ENCODE results near the gene CTU2.

Gene CTU2

DNA sequence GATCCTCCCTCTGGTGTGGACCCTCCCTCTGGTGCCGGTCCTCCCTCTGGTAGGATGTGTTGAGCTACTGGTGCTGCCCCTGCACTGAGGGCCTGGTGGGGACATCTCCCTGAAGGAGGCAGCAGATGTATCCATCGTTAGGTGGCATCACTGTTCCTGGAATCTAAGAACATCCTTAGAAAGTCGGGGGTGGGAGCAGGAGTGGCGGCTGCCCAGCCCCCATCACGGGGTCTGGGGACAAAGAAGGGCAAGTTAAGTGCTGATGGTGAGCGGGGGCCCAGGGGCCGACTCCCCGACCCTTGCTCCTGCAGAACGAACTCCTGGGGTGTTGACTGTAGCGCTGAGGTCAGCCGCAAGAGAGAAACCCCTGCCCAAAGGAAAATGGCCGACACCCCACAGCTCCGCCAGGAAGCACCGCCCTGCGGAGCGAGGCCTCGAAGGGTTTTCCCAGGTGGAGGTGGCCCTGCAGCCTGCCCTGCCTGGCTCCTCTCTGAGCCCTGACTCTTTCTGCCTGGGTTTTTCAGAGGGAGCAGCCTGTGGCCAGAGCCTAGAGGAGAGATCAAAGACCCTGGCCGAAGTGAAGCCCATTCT is 5.5 kb downstream of the CTU2 start:
- H3K36me3 ChIP-seq (ENCODE audit: insufficient read depth, low read length): peaks cover 3% of the 10 kb centered on the region; the same call in 1 of the 2 replicates
- no peaks in the 10 kb centered on the region for H3K9me3 ChIP-seq (ENCODE audit: control insufficient read depth, insufficient read depth, low read length)
- H3K4me1 ChIP-seq (ENCODE audit: insufficient read depth, low read length): no peaks in the 10 kb centered on the region
- no peak overlapping the region for H3K9ac ChIP-seq (ENCODE audit: low read depth, low read length)

DNA sequence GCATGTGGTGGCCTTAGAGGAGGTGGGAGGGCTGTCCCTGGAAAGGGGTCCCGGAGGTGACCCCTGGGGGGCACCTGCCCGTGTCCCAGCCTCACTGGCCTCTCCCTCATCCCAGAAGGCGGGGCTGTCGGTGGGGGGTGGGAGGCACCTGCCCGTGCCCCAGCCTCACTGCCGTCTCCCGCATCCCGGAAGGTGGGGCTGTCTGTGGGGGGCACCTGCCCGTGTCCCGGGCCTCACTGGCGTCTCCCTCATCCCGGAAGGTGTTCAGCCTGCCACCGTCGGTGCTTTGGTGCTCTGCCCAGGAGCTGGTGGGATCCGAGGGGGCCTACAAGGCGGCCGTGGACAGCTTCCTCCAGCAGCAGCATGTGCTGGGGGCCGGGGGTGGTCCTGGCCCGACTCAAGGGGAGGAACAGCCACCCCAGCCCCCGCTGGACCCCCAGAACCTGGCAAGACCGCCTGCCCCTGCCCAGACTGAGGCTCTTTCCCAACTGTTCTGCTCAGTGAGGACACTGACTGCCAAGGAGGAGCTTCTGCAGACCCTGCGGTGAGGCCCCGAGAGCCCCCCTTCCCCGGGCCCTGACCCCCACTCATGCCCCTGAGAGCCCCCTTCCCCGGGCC is 6.2 kb downstream of the CTU2 start:
- no peak overlapping the region for H3K9ac ChIP-seq (ENCODE audit: low read depth, low read length)
- H3K36me3 ChIP-seq (ENCODE audit: insufficient read depth, low read length): peaks cover 3% of the 10 kb centered on the region; the same call in 1 of the 2 replicates
- no peaks in the 10 kb centered on the region for H3K9me3 ChIP-seq (ENCODE audit: control insufficient read depth, insufficient read depth, low read length)
- no peaks in the 10 kb centered on the region for H3K4me1 ChIP-seq (ENCODE audit: insufficient read depth, low read length)

DNA sequence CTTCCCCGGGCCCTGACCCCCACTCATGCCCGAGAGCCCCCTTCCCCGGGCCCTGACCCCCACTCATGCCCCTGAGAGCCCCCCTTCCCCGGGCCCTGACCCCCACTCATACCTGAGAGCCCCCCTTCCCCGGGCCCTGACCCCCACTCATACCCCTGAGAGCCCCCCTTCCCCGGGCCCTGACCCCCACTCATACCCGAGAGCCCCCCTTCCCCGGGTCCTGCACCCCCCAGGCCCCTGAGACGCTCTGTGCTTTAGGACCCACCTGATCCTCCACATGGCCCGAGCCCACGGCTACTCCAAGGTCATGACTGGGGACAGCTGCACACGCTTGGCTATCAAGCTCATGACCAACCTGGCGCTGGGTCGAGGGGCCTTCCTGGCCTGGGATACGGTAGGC is 6.8 kb downstream of the CTU2 start:
- H3K36me3 ChIP-seq (ENCODE audit: insufficient read depth, low read length): peaks cover 3% of the 10 kb centered on the region; the same call in 1 of the 2 replicates
- H3K9me3 ChIP-seq (ENCODE audit: control insufficient read depth, insufficient read depth, low read length): no peaks in the 10 kb centered on the region
- no peaks in the 10 kb centered on the region for H3K4me1 ChIP-seq (ENCODE audit: insufficient read depth, low read length)
- no peak overlapping the region for H3K9ac ChIP-seq (ENCODE audit: low read depth, low read length)

DNA sequence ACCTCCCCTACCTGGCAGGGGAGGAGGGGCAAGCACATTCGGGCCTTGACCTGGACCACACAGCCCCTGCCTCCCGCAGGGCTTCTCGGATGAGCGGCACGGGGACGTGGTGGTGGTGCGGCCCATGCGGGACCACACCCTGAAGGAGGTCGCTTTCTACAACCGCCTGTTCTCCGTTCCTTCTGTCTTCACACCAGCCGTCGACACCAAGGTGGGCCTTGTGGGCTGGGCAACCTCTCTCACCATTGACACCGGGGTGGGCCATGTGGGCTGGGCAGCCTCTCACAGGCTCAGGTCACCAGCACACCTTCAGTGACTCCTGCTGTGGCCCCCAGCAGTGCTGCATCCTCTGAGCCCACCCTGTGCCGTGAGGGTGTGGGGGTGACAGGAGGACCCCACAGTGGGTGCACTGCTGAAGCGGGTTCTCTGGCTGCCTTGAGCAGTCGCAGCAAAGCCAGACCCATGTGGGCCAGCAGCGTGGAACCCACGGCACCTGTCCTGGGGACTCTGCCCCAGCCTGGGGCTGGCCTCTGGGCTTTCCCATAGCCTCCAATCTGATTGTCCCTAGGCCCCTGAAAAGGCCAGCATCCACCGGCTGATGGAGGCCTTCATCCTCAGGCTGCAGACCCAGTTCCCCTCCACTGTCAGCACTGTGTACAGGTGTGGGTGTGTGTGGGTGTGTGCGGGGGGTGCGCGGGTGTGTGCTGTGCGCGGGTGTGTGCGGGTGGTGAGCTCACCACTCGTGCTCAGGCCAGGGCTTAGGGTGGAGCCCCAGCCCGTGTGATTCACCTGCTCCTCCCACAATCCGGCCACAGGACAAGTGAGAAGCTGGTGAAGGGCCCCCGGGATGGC is 7.5 kb downstream of the CTU2 start:
- Histone ChIP-seq H3K36me3 (ENCODE audit: insufficient read depth, low read length) (peaks cover 3% of the 10 kb centered on the region; the same call in 1 of the 2 replicates), H3K4me1 (ENCODE audit: insufficient read depth, low read length) (no peaks in the 10 kb centered on the region), H3K9ac (ENCODE audit: low read depth, low read length) (no peak overlapping the region), H3K9me3 (ENCODE audit: control insufficient read depth, insufficient read depth, low read length) (no peaks in the 10 kb centered on the region)

GRCh38 chr16:88714420-88715302 is 8.4 kb downstream of the CTU2 start:
- Histone ChIP-seq H3K9me3 (ENCODE audit: control insufficient read depth, insufficient read depth, low read length) (no peaks in the 10 kb centered on the region), H3K36me3 (ENCODE audit: insufficient read depth, low read length) (peaks cover 3% of the 10 kb centered on the region; the same call in 1 of the 2 replicates), H3K4me1 (ENCODE audit: insufficient read depth, low read length) (no peaks in the 10 kb centered on the region), H3K9ac (ENCODE audit: low read depth, low read length) (no peak overlapping the region)

GRCh38 chr16:88715312-88716190 is 9.2 kb downstream of the CTU2 start:
- H3K9me3 ChIP-seq (ENCODE audit: control insufficient read depth, insufficient read depth, low read length): no peaks in the 10 kb centered on the region
- H3K4me1 ChIP-seq (ENCODE audit: insufficient read depth, low read length): no peaks in the 10 kb centered on the region
- H3K36me3 ChIP-seq (ENCODE audit: insufficient read depth, low read length): peaks cover 3% of the 10 kb centered on the region; the same call in 1 of the 2 replicates
- H3K9ac ChIP-seq (ENCODE audit: low read depth, low read length): no peak overlapping the region

- no peaks in the 10 kb centered on the region for H3K9me3 ChIP-seq (ENCODE audit: control insufficient read depth, insufficient read depth, low read length)
- no peaks in the 10 kb centered on the region for H3K4me1 ChIP-seq (ENCODE audit: insufficient read depth, low read length)
- peaks cover 3% of the 10 kb centered on the region; the same call in 1 of the 2 replicates for H3K36me3 ChIP-seq (ENCODE audit: insufficient read depth, low read length)
- no peak overlapping the region for H3K9ac ChIP-seq (ENCODE audit: low read depth, low read length)
Observed at GRCh38 chr16:88716201-88716600, 9.9 kb downstream of the CTU2 start.

- Histone ChIP-seq H3K4me1 (ENCODE audit: insufficient read depth, low read length) (no peaks in the 10 kb centered on the region), H3K9ac (ENCODE audit: low read depth, low read length) (no peak overlapping the region), H3K36me3 (ENCODE audit: insufficient read depth, low read length) (peaks cover 3% of the 10 kb centered on the region; the same call in 1 of the 2 replicates)
Observed at GRCh38 chr16:88716601-88717001, 10.3 kb downstream of the CTU2 start.

GRCh38 chr16:88718178-88718577 is 11.9 kb downstream of the CTU2 start:
- H3K36me3 ChIP-seq (ENCODE audit: insufficient read depth, low read length): peaks cover 3% of the 10 kb centered on the region; the same call in 1 of the 2 replicates
- no peak overlapping the region for H3K9ac ChIP-seq (ENCODE audit: low read depth, low read length)
- no peaks in the 10 kb centered on the region for H3K4me1 ChIP-seq (ENCODE audit: insufficient read depth, low read length)
- no peaks in the 10 kb centered on the region for H3K9me3 ChIP-seq (ENCODE audit: control insufficient read depth, insufficient read depth, low read length)

More at GRCh38 chr16:88716601-88717001, 10.3 kb downstream of the CTU2 start:
- H3K9me3 ChIP-seq (ENCODE audit: control insufficient read depth, insufficient read depth, low read length): no peaks in the 10 kb centered on the region

GRCh38 chr16:88719267-88719932 is 13.1 kb downstream of the CTU2 start:
- Histone ChIP-seq H3K9ac (ENCODE audit: low read depth, low read length) (no peak overlapping the region), H3K36me3 (ENCODE audit: insufficient read depth, low read length) (no peaks in the 10 kb centered on the region; the same call in 1 of the 2 replicates), H3K9me3 (ENCODE audit: control insufficient read depth, insufficient read depth, low read length) (no peaks in the 10 kb centered on the region), H3K4me1 (ENCODE audit: insufficient read depth, low read length) (no peaks in the 10 kb centered on the region)

DNA sequence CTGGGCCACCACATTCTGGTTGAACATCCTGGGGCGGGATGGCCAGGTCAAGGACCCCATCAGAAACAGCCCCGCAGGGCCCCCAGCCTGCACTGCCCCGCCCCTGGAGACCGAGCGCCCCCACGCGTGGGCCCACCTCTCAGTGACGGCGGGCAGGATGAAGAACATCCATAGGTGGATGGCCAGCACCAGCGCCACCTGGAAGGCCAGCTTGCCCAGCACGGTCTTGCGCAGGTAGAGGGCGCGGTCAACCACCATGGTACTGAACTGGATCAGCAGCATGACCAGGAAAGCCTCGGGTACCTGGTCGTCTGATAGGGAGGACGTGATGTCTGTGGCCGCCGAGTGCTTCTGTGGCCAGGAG is 13.6 kb downstream of the CTU2 start:
- H3K9ac ChIP-seq (ENCODE audit: low read depth, low read length): no peak overlapping the region
- no peaks in the 10 kb centered on the region; the same call in 1 of the 2 replicates for H3K36me3 ChIP-seq (ENCODE audit: insufficient read depth, low read length)
- H3K9me3 ChIP-seq (ENCODE audit: control insufficient read depth, insufficient read depth, low read length): no peaks in the 10 kb centered on the region
- H3K4me1 ChIP-seq (ENCODE audit: insufficient read depth, low read length): no peaks in the 10 kb centered on the region

DNA sequence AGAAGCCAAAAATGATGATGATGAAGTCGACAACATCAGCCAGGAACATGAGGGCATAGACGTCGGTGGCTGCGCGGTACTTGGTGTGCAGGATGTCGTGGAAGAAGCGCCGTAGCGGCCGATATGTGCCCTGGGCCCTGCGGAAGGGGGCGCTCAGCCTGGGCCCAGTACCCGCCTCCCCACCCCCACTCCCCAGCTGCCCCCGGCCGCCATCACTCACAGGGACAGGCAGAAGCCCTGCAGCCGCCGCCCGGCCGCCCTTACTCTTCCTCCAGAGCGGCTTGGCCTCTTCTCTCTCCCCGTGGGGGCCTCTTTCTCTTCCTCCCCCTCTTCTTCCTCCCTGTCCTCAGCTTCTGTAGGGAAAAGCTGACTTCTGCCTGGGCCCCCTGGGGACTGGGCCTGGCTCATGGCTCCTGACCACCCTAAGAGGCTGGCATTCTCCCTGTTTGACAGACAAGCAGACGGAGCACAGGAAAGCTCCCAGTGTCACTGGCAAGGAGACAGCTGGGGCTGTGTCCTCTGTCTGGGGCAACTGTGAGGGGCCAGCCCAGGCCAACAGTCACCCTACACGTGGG is 14.2 kb downstream of the CTU2 start:
- Histone ChIP-seq H3K4me1 (ENCODE audit: insufficient read depth, low read length) (no peaks in the 10 kb centered on the region), H3K9ac (ENCODE audit: low read depth, low read length) (no peak overlapping the region), H3K9me3 (ENCODE audit: control insufficient read depth, insufficient read depth, low read length) (no peaks in the 10 kb centered on the region), H3K36me3 (ENCODE audit: insufficient read depth, low read length) (no peaks in the 10 kb centered on the region; the same call in 1 of the 2 replicates)

All from ES-I3 (cell line).